Endodermal cell (in vitro differentiated cells): Measurements from ENCODE around the gene EXOC3L4. TPM values are rescaled to one million over a fixed set of nuclear protein-coding genes. Genes with fewer than 3 reads are reported as not detected.

ENCODE experiments used
- DNase-seq: peaks from one replicate; pipeline ENCODE4 v3.0.0-alpha.2; 2017
- H3K27ac ChIP-seq: 2 replicates; pipeline ENCODE4 v1.5.1; 2013; ENCODE audit warnings: mild to moderate bottlenecking, low read depth, low read length, moderate library complexity
- H3K27me3 ChIP-seq: 2 replicates; pipeline ENCODE4 v1.6.1; 2013; ENCODE audit warnings: mild to moderate bottlenecking, low read length, moderate library complexity; ENCODE audit not compliant: insufficient read depth, control insufficient read depth, poor library complexity, severe bottlenecking
- H3K36me3 ChIP-seq: 2 replicates; pipeline ENCODE4 v1.7.0; 2013; ENCODE audit warnings: mild to moderate bottlenecking, low read length, moderate library complexity; ENCODE audit not compliant: control insufficient read depth, insufficient read depth
- H3K4me1 ChIP-seq: one replicate; pipeline ENCODE4 v1.7.0; 2013; ENCODE audit warnings: low read length; ENCODE audit not compliant: control insufficient read depth, insufficient read depth
- H3K4me3 ChIP-seq: 2 replicates; pipeline ENCODE4 v1.5.1; 2013; ENCODE audit warnings: mild to moderate bottlenecking, low read length, moderate library complexity
- H3K9ac ChIP-seq: 2 replicates; pipeline ENCODE4 v1.6.1; 2013; ENCODE audit warnings: mild to moderate bottlenecking, low read length, moderate library complexity; ENCODE audit not compliant: poor library complexity, severe bottlenecking; ENCODE audit errors: extremely low read depth
- H3K9me3 ChIP-seq: 2 replicates; pipeline ENCODE4 v1.6.1; 2013; ENCODE audit warnings: mild to moderate bottlenecking, low read length, moderate library complexity; ENCODE audit not compliant: control insufficient read depth
- H3K27ac Mint-ChIP-seq: 2 replicates; pipeline ENCODE4 v1.8.0; 2020; ENCODE audit warnings: mixed read lengths
- H3K27me3 Mint-ChIP-seq: 2 replicates; pipeline ENCODE4 v1.8.0; 2021; ENCODE audit warnings: mild to moderate bottlenecking, mixed read lengths; ENCODE audit not compliant: insufficient read depth
- H3K36me3 Mint-ChIP-seq: 2 replicates; pipeline ENCODE4 v1.8.0; 2020; ENCODE audit warnings: low read depth, mixed read lengths
- H3K4me1 Mint-ChIP-seq: 2 replicates; pipeline ENCODE4 v1.8.0; 2020; ENCODE audit warnings: mixed read lengths
- H3K4me3 Mint-ChIP-seq: 2 replicates; pipeline ENCODE4 v1.8.0; 2020; ENCODE audit warnings: mild to moderate bottlenecking, moderate library complexity, mixed read lengths
- H3K9me3 Mint-ChIP-seq: 2 replicates; pipeline ENCODE4 v1.8.0; 2020; ENCODE audit warnings: mild to moderate bottlenecking, mixed read lengths
- WGBS, 2 experiments: methylation state at CpG; one replicate each; pipeline versions ENCODE4 v1.1.5 to v1.1.7; 2013; ENCODE audit warnings: missing lambda C conversion rate in 2 of 2, mixed read lengths in 1 of 2; ENCODE audit not compliant: insufficient coverage in 1 of 2, insufficient read length in 1 of 2; 5-methylcytosine and 5-hydroxymethylcytosine counted together
- total RNA-seq, 2 donors: library from RNA; stranded (reverse); fragmentation: NEBNext Ultra II Directional in 1 of 2; extraction: Animal tissue kit (Norgen Biotek cat#: 25700) in 1 of 2; gene quantifications; 2 replicates in 1 of 2; 3 replicates in 1 of 2; pipeline ENCODE4 v1.2.1, GENCODE V29; 2021
- TF ChIP-seq, protein P1 (sequence below): fragments of 200-600 bp; sonication (generic); conservative IDR thresholded peaks from 2 replicates; pipeline ENCODE4 v1.5.0; 2021; ENCODE audit warnings: antibody characterized with exemption, mild to moderate bottlenecking

EXOC3L4 gene
- total RNA-seq, 2 donors from 2014 or later: 2.5 to 3.6 TPM

DNA sequence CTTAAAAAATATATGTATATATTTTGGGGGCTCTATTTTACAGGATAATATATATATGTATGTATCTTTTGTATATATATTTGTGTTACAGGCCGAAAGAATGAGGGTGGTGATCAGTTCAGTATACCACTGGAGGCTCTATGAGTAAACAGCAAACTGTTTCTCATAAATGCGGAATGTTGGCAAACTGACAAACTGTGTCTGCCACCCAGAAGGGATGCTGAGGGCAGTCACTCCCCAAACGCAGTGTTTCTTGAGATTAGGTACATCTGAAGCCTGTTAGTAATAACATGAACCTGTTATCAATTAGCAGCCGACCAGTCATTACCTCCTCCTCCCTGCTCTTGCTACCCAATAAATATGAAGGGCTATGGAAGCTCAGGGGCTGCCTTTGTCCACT is 49.6 kb downstream of the EXOC3L4 start:
- H3K9ac ChIP-seq: no peak overlapping the region
- no peaks in the 10 kb centered on the region for H3K9me3 ChIP-seq
- 87 to 93% methylated on average over 3 to 4 of the region's 4 CpGs for WGBS, 2 experiments
- no peaks in the 10 kb centered on the region for H3K27me3 ChIP-seq
- Mint-ChIP-seq H3K9me3 (no peaks in the 10 kb centered on the region), H3K27me3 (peaks cover 15% of the 10 kb centered on the region), H3K4me1 (peaks cover 17% of the 10 kb centered on the region), H3K36me3 (no peaks in the 10 kb centered on the region), H3K4me3 (no peak overlapping the region), H3K27ac (no peak overlapping the region)
- no peak overlapping the region for H3K27ac ChIP-seq
- no peak overlapping the region for H3K4me3 ChIP-seq
- TF ChIP-seq, protein P1, sequence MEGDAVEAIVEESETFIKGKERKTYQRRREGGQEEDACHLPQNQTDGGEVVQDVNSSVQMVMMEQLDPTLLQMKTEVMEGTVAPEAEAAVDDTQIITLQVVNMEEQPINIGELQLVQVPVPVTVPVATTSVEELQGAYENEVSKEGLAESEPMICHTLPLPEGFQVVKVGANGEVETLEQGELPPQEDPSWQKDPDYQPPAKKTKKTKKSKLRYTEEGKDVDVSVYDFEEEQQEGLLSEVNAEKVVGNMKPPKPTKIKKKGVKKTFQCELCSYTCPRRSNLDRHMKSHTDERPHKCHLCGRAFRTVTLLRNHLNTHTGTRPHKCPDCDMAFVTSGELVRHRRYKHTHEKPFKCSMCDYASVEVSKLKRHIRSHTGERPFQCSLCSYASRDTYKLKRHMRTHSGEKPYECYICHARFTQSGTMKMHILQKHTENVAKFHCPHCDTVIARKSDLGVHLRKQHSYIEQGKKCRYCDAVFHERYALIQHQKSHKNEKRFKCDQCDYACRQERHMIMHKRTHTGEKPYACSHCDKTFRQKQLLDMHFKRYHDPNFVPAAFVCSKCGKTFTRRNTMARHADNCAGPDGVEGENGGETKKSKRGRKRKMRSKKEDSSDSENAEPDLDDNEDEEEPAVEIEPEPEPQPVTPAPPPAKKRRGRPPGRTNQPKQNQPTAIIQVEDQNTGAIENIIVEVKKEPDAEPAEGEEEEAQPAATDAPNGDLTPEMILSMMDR: no peak
- peaks cover 4% of the 10 kb centered on the region for H3K4me1 ChIP-seq
- H3K36me3 ChIP-seq: no peaks in the 10 kb centered on the region
- no peak for DNase-seq

DNA sequence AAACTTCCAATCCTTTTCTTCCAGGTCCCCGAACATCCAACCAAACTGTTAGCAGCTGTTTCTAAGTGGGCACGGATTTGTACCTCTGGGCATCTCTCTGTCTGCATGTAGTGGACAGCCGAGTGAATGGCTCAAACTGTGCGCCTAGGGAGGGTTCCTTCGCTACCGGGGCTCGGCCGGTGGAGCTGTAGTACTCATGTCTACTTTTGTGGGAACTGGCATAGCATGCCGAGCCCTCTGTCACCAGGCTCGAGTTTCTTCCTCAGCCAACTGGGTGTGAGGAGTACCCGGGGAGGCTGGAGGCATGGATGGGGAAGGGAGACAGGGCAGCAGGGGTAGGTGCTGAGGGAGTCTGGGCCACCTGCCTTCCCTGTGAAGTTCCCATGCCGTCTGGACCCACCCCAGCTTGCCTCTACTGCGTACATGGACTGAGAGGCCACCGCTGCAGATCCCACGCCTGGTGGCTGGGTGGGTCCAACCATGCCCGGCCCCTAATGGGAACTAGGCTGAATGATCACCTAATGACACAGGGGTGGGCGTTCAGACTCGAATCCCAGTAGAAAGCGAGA is 51.7 kb downstream of the EXOC3L4 start:
- Histone ChIP-seq H3K4me3 (no peak overlapping the region), H3K9me3 (no peaks in the 10 kb centered on the region), H3K36me3 (no peaks in the 10 kb centered on the region), H3K27me3 (no peaks in the 10 kb centered on the region), H3K9ac (no peak overlapping the region), H3K27ac (no peak overlapping the region), H3K4me1 (peaks cover 4% of the 10 kb centered on the region)
- Mint-ChIP-seq H3K4me1 (peaks cover 9% of the 10 kb centered on the region), H3K27me3 (peaks cover 5% of the 10 kb centered on the region), H3K4me3 (no peak overlapping the region), H3K27ac (no peak overlapping the region), H3K36me3 (no peaks in the 10 kb centered on the region), H3K9me3 (no peaks in the 10 kb centered on the region)
- DNase-seq: no peak
- TF ChIP-seq, protein P1: no peak
- 90 to 96% methylated on average over 12 to 19 of the region's 19 CpGs for WGBS, 2 experiments

DNA sequence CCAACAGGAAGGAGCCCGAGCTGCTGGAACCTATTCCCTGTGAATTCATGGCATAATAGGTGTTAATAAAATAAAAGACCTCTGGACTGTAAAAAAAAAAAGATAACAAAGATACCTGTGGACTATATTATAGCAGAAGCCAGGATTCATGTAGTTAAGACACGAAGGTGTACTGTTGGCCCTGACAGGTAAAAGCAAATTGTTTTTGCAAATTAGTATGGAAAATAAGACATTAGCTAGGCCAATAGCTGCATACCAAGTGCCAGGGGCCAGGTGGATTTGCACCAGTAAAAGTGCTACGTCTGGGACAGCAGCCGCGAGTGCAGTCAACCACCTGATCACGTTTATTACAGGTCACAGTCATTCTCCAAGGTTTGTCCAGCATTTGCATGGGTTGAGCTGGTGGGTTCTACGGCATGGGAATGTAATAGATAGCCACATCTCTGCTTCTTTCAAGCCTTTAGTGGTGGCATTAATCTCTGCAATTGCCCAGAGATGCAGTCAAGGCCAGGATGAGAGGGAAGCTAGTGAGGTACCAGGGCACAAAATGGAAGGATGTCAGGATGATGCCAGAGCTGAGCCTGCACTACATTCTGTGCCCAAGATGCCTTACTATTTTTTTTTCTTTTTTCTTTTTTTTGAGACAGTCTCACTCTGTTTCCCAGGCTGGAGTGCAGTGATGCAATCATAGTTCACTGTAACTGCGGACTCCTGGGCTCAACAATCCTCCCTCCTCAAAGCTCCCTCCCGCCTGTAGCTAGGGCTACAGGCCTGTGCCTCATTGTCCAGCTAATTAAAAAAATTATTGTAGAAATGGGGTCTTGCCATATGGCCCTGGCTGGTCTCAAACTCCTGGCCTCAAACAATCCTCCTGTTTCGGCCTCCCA is 55.1 kb downstream of the EXOC3L4 start:
- WGBS, 2 experiments: 93 to 98% methylated on average over 8 to 10 of the region's 10 CpGs
- H3K9me3 Mint-ChIP-seq: no peaks in the 10 kb centered on the region
- H3K4me3 Mint-ChIP-seq: no peak overlapping the region
- no peaks in the 10 kb centered on the region for H3K36me3 Mint-ChIP-seq
- Histone ChIP-seq H3K4me1 (no peaks in the 10 kb centered on the region), H3K27me3 (no peaks in the 10 kb centered on the region), H3K27ac (no peak overlapping the region), H3K9me3 (no peaks in the 10 kb centered on the region), H3K4me3 (no peak overlapping the region), H3K9ac (no peak overlapping the region), H3K36me3 (no peaks in the 10 kb centered on the region)
- peaks cover 3% of the 10 kb centered on the region for H3K27me3 Mint-ChIP-seq
- TF ChIP-seq, protein P1: no peak
- H3K4me1 Mint-ChIP-seq: no peaks in the 10 kb centered on the region
- peak; percentile 29 for DNase-seq
- no peak overlapping the region for H3K27ac Mint-ChIP-seq
